Measurements from ENCODE around the gene DDX60.
A peak's percentile ranks its signal among the peaks of the same experiment; 100 is the strongest.

The DDX60 gene

GRCh38 chr4:168208957-168209614, 109.5 kb downstream of the DDX60 start:
- ATAC-seq (replicated peaks) (no peak), DNase-seq (no peak)
- Mint-ChIP-seq H3K4me1 (peaks cover 0 to 3% of the 10 kb centered on the region in 2 donors), H3K27ac (no peak overlapping the region), H3K4me3 (no peak overlapping the region), H3K36me3 (peaks cover 4 to 20% of the 10 kb centered on the region in 2 donors), H3K27me3 (no peaks in the 10 kb centered on the region), H3K9me3 (peaks cover 14 to 19% of the 10 kb centered on the region in 2 donors)

- H3K4me1 Mint-ChIP-seq = no peaks in the 10 kb centered on the region
- peaks cover 20 to 29% of the 10 kb centered on the region in 2 donors for H3K9me3 Mint-ChIP-seq
- peaks cover 5 to 9% of the 10 kb centered on the region in 2 donors for H3K36me3 Mint-ChIP-seq
- DNase-seq (no peak), ATAC-seq (replicated peaks) (no peak)
- H3K27ac Mint-ChIP-seq = no peak overlapping the region
- H3K27me3 Mint-ChIP-seq = no peaks in the 10 kb centered on the region
- H3K4me3 Mint-ChIP-seq = no peak overlapping the region
Observed at GRCh38 chr4:168203233-168203911, 115.2 kb downstream of the DDX60 start.

- Mint-ChIP-seq H3K36me3 (peaks cover 4 to 12% of the 10 kb centered on the region in 2 donors), H3K4me3 (no peak overlapping the region), H3K27me3 (no peaks in the 10 kb centered on the region), H3K4me1 (no peaks in the 10 kb centered on the region), H3K27ac (no peak overlapping the region), H3K9me3 (peaks cover 17 to 25% of the 10 kb centered on the region in 2 donors)
- DNase-seq = no peak
- no peak for ATAC-seq (replicated peaks)
Observed at GRCh38 chr4:168200685-168201084, 117.9 kb downstream of the DDX60 start.

- Mint-ChIP-seq H3K27ac (no peak overlapping the region), H3K9me3 (peaks cover 14 to 18% of the 10 kb centered on the region in 2 donors), H3K36me3 (peaks cover 4 to 11% of the 10 kb centered on the region in 2 donors), H3K4me1 (no peaks in the 10 kb centered on the region), H3K27me3 (no peaks in the 10 kb centered on the region), H3K4me3 (no peak overlapping the region)
- no peak for DNase-seq
- peak; percentile 34 to 52 for ATAC-seq (replicated peaks)
Observed at GRCh38 chr4:168199260-168199957, 119.1 kb downstream of the DDX60 start.

GRCh38 chr4:168197926-168198325, 120.6 kb downstream of the DDX60 start:
- peaks cover 9 to 11% of the 10 kb centered on the region in 2 donors for H3K9me3 Mint-ChIP-seq

GRCh38 chr4:168188754-168189153, 129.8 kb downstream of the DDX60 start:
- Mint-ChIP-seq H3K36me3 (no peaks in the 10 kb centered on the region), H3K27me3 (no peaks in the 10 kb centered on the region), H3K9me3 (peaks cover 0 to 2% of the 10 kb centered on the region in 2 donors), H3K4me3 (no peak overlapping the region), H3K4me1 (peaks cover 1 to 4% of the 10 kb centered on the region in 2 donors), H3K27ac (no peak overlapping the region)
- DNase-seq (no peak), ATAC-seq (replicated peaks) (no peak)

More at GRCh38 chr4:168197926-168198325, 120.6 kb downstream of the DDX60 start:
- DNase-seq (no peak), ATAC-seq (replicated peaks) (no peak)
- Mint-ChIP-seq H3K27me3 (no peaks in the 10 kb centered on the region), H3K4me3 (no peak overlapping the region), H3K27ac (no peak overlapping the region), H3K36me3 (peaks cover 3 to 8% of the 10 kb centered on the region in 2 donors), H3K4me1 (no peaks in the 10 kb centered on the region)

GRCh38 chr4:168183717-168184571, 134.6 kb downstream of the DDX60 start:
- H3K27me3 Mint-ChIP-seq = no peaks in the 10 kb centered on the region
- peaks cover 1 to 4% of the 10 kb centered on the region in 2 donors for H3K4me1 Mint-ChIP-seq
- H3K27ac Mint-ChIP-seq = no peak overlapping the region
- peaks cover 0 to 2% of the 10 kb centered on the region in 2 donors for H3K9me3 Mint-ChIP-seq
- H3K36me3 Mint-ChIP-seq = no peaks in the 10 kb centered on the region
- H3K4me3 Mint-ChIP-seq = no peak overlapping the region
- ATAC-seq (replicated peaks) = no peak
- no peak for DNase-seq

- H3K27ac Mint-ChIP-seq = no peak overlapping the region
- no peaks in the 10 kb centered on the region for H3K9me3 Mint-ChIP-seq
- no peaks in the 10 kb centered on the region for H3K36me3 Mint-ChIP-seq
- no peak for DNase-seq
- no peak overlapping the region for H3K4me3 Mint-ChIP-seq
- no peaks in the 10 kb centered on the region for H3K27me3 Mint-ChIP-seq
- no peaks in the 10 kb centered on the region for H3K4me1 Mint-ChIP-seq
- no peak for ATAC-seq (replicated peaks)
Observed at GRCh38 chr4:168177546-168178149, 140.9 kb downstream of the DDX60 start.

GRCh38 chr4:168174308-168174707, 144.2 kb downstream of the DDX60 start:
- Mint-ChIP-seq H3K4me3 (no peak overlapping the region), H3K27me3 (no peaks in the 10 kb centered on the region), H3K9me3 (no peaks in the 10 kb centered on the region), H3K36me3 (no peaks in the 10 kb centered on the region), H3K4me1 (no peaks in the 10 kb centered on the region), H3K27ac (no peak overlapping the region)
- DNase-seq (no peak), ATAC-seq (replicated peaks) (no peak)

GRCh38 chr4:168167714-168168284, 150.8 kb downstream of the DDX60 start:
- Mint-ChIP-seq H3K27me3 (no peaks in the 10 kb centered on the region), H3K9me3 (no peaks in the 10 kb centered on the region), H3K27ac (no peak overlapping the region), H3K36me3 (no peaks in the 10 kb centered on the region), H3K4me3 (no peak overlapping the region), H3K4me1 (no peaks in the 10 kb centered on the region)
- DNase-seq = no peak
- no peak for ATAC-seq (replicated peaks)

Data from stimulated activated naive B cell treated with anti-CD40 and anti-IgM and Interleukin-4, amounts not matched to agents 10 μg/mL and 1 μg/mL and 100 μg/mL, for 72 hours (primary cell).